ENCODE measurements around the gene TRMT1. TPM values are rescaled to one million over a fixed set of nuclear protein-coding genes. Genes with fewer than 3 reads are reported as not detected.

Gene TRMT1
- total and polyA plus RNA-seq, 7 experiments from 2014 or later: 22.6 to 96.4 (median 69.1) TPM

DNA sequence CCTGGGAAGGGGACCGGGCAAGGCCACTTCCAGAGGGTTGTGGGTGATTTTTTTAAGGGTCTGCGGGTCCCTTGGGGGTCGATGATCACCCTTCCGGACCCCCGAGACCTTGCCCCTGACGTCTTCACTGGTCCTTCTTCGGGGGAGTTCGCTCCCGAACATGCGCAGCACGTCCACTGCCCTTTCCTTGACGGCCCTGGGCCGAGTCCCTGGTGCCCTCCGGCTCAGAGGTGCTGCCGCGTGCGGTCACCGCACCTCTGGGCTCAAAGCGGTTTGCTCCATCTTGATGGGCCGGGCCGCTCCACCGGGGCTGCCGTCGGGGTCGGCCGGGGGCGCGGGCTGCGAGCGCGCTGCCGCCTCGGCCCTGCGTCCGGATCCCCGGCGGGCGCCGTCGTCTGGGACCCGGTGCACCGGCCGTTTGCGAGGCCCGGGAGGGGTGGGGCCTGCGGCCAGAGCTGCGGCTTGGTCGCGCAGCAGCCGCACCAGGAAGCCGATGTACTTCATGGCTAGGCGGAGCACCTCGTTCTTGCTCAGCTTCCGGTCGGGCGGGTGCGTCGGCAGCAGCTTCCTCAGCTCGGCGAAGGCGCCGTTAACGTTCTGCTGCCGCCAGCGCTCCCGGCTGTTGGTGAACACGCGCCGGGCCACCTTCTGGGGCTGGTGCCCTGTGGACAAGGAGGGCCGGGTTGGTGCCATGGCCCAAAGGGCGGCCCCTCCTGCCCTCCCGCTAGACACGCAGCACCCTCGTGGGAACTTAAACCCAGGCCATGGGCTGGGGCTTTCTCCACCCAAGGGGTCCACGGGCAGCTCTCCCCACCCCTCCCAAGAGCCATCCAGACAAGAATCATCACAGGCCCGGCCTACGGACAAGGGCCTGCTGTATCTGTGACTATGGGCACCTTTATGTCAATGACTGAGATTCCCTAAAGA lies 17.2 kb downstream of the TRMT1 start:
- Mint-ChIP-seq H3K36me3 (peaks cover 0 to 7% (median 0%) of the 10 kb centered on the region in 5 donors), H3K27me3 (peaks cover 6 to 35% (median 16%) of the 10 kb centered on the region in 5 donors), H3K4me1 (peaks cover 17 to 64% (median 53%) of the 10 kb centered on the region in 7 donors), H3K27ac (peak overlapping the region; percentile 88 to 99 (median 93)), H3K4me3 (peak overlapping the region; percentile 80 to 90 (median 86)), H3K9me3 (peaks cover 0 to 4% (median 0%) of the 10 kb centered on the region in 11 donors)
- DNase-seq (peak; percentile 67 to 85 (median 81)), ATAC-seq (peak; percentile 66)
- intact Hi-C loops (cut with micrococcal nuclease): loop anchor here (1.0 to 10.0 kb wide), 6 partner anchors 17 to 307 kb away; partner anchors contain the start of genes IER2 (in 2 of the 2), STX10 (in 2 of the 2), TRMT1 (in 2 of the 2) and DNASE2 (in 1 of the 2)
- Histone ChIP-seq H3K36me3 (ENCODE audit: control insufficient read depth in 2 of 3, insufficient read depth in 3 of 3, low read length in 3 of 3) (no peaks in the 10 kb centered on the region), H3K27me3 (ENCODE audit: control insufficient read depth in 2 of 2, insufficient read depth in 2 of 2, low read length in 2 of 2) (peaks cover 0 to 6% of the 10 kb centered on the region in 2 donors), H3K9me3 (ENCODE audit: control insufficient read depth in 2 of 3, low read length in 3 of 3) (no peaks in the 10 kb centered on the region), H3K4me3 (ENCODE audit: low read length) (peak overlapping the region; percentile 74), H3K27ac (ENCODE audit: low read depth, low read length) (peak overlapping the region; percentile 82), H3K4me1 (ENCODE audit: control insufficient read depth in 2 of 2, insufficient read depth in 2 of 2, low read length in 2 of 2) (peaks cover 70 to 71% of the 10 kb centered on the region in 2 donors)
- ChIA-PET POLR2A (interaction anchor here (0.6 to 3.5 kb wide), 12 partner anchors 9 to 1390 kb away, joined by 3 to 19 read pairs (median 5); partner anchors contain the start of genes GCDH, JUNB, NACC1 and TRMT1), CTCF (interaction anchor here (0.8 to 1.8 kb wide), 4 partner anchors 19 to 134 kb away, joined by 3 to 4 read pairs (median 4); partner anchors contain the start of gene NACC1)

DNA sequence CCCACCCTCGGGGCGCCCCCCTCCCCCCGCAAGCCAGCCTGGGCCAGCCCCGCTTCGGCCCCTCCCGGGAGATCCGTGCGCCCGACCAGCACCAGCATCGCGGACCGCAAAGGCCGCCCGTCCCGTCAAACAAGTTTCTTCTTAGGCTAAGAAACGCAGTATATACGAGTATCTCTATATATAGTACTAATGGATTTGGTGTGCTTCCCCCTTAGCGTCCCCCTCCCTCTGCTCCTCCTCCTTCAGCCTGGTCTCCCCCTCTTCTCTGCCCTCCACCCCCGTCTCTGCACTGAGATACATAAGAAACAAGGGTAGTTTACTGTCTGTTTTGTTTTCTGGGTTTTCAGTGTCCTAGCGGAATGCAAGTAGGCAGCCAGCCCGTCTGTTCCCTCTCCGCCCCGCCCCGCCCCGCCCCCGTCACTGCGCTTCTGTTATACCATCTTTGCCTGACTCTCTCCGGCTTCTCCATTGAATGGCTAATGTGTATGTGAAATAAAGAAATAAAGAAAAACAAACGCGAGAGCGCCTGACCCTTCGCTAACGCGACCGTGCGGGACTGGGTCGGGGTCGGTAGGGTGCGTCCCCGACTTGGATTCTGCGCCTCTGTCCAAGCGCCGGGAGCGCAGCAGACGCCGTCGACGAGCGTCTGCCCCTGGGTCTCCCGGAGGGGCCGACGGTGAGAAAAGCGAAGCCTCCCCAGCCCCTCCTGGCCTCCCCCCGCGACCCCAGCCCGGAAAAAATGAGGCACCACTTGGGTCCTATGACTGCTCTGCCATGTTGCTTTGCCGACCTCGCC lies 18.1 kb downstream of the TRMT1 start:
- DNase-seq: peak in 5 of 9 donors; percentile 34 to 54 (median 45)
- Mint-ChIP-seq H3K4me3 (peak overlapping the region; percentile 79 to 90 (median 86)), H3K27ac (peak overlapping the region; percentile 51 to 91 (median 87)), H3K27me3 (peaks cover 6 to 40% (median 16%) of the 10 kb centered on the region in 5 donors), H3K4me1 (peaks cover 17 to 61% (median 54%) of the 10 kb centered on the region in 7 donors), H3K9me3 (peaks cover 0 to 4% (median 0%) of the 10 kb centered on the region in 11 donors), H3K36me3 (peaks cover 0 to 7% (median 0%) of the 10 kb centered on the region in 5 donors)
- ATAC-seq: peak; percentile 8
- no peaks in the 10 kb centered on the region for H3K9me3 ChIP-seq (ENCODE audit: control insufficient read depth in 2 of 3, low read length in 3 of 3)
- H3K4me1 ChIP-seq (ENCODE audit: control insufficient read depth in 2 of 2, insufficient read depth in 2 of 2, low read length in 2 of 2): peaks cover 62 to 63% of the 10 kb centered on the region in 2 donors
- POLR2A ChIA-PET: interaction anchor here (1.4 to 3.5 kb wide), 3 partner anchors 19 to 208 kb away, joined by 5 to 19 read pairs (median 11); partner anchors contain the start of genes GCDH and NACC1
- peak overlapping the region; percentile 74 for H3K4me3 ChIP-seq (ENCODE audit: low read length)
- no peaks in the 10 kb centered on the region for H3K36me3 ChIP-seq (ENCODE audit: control insufficient read depth in 2 of 3, insufficient read depth in 3 of 3, low read length in 3 of 3)
- CTCF ChIA-PET: no interaction called here
- peaks cover 0 to 6% of the 10 kb centered on the region in 2 donors for H3K27me3 ChIP-seq (ENCODE audit: control insufficient read depth in 2 of 2, insufficient read depth in 2 of 2, low read length in 2 of 2)
- peak overlapping the region; percentile 82 for H3K27ac ChIP-seq (ENCODE audit: low read depth, low read length)
- intact Hi-C loops (cut with micrococcal nuclease): loop anchor here (1.0 to 10.0 kb wide), 7 partner anchors 18 to 306 kb away; partner anchors contain the start of genes IER2 (in 2 of the 2), STX10 (in 2 of the 2), TRMT1 (in 2 of the 2) and DNASE2 (in 1 of the 2)

- H3K4me3 Mint-ChIP-seq: peak overlapping the region in 9 of 10 donors; percentile 59 to 88 (median 80)
Observed at GRCh38 chr19:13097463-13098258, 18.9 kb downstream of the TRMT1 start.

DNA sequence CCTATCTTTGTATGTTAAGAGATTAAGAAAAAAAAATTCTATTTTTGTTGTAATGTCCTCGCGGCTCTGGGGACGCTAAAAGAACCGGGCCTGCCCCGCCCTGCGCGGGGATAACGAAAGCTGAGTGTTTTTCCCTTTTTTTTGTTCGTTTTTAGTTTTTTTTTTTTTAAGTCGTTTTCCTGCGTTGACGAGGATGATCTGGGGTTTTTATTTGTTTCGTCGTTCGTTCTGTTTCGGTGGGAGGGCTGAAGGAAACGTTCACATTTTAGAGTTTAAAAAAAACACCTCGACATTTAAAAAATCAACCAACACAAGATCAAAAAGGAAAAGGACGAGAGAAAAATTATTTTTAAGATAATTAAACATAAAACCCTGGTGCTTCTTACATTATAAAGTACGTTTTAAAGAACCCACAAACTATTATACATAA lies 19.5 kb downstream of the TRMT1 start:
- Histone ChIP-seq H3K36me3 (ENCODE audit: control insufficient read depth in 2 of 3, insufficient read depth in 3 of 3, low read length in 3 of 3) (no peaks in the 10 kb centered on the region), H3K27me3 (ENCODE audit: control insufficient read depth in 2 of 2, insufficient read depth in 2 of 2, low read length in 2 of 2) (peaks cover 0 to 6% of the 10 kb centered on the region in 2 donors), H3K4me3 (ENCODE audit: low read length) (peak overlapping the region; percentile 24), H3K4me1 (ENCODE audit: control insufficient read depth in 2 of 2, insufficient read depth in 2 of 2, low read length in 2 of 2) (peaks cover 49 to 50% of the 10 kb centered on the region in 2 donors), H3K27ac (ENCODE audit: low read depth, low read length) (peak overlapping the region; percentile 58), H3K9me3 (ENCODE audit: control insufficient read depth in 2 of 3, low read length in 3 of 3) (no peaks in the 10 kb centered on the region)
- DNase-seq (no peak), ATAC-seq (no peak)
- H3K36me3 Mint-ChIP-seq: peaks cover 0 to 7% (median 0%) of the 10 kb centered on the region in 5 donors
- intact Hi-C loops (cut with micrococcal nuclease): loop anchor here in 1 of 2 donors (5.0 to 10.0 kb wide), 2 partner anchors 212 to 305 kb away; partner anchors contain the start of genes DNASE2, JUNB and KLF1
- H3K27ac Mint-ChIP-seq: peak overlapping the region; percentile 17 to 86 (median 69)
- POLR2A ChIA-PET: interaction anchor here (1.2 kb wide), 1 partner anchor 67 kb away, joined by 3 read pairs; no protein-coding TSS in a partner anchor
- CTCF ChIA-PET: interaction anchor here (3.3 kb wide), 1 partner anchor 8 kb away, joined by 19 read pairs; no protein-coding TSS in a partner anchor
- peaks cover 6 to 40% (median 16%) of the 10 kb centered on the region in 5 donors for H3K27me3 Mint-ChIP-seq
- peaks cover 0 to 4% (median 0%) of the 10 kb centered on the region in 11 donors for H3K9me3 Mint-ChIP-seq
- peak overlapping the region; percentile 64 to 82 (median 74) for H3K4me3 Mint-ChIP-seq
- H3K4me1 Mint-ChIP-seq: peaks cover 17 to 51% (median 46%) of the 10 kb centered on the region in 7 donors

More at GRCh38 chr19:13097463-13098258, 18.9 kb downstream of the TRMT1 start:
- Mint-ChIP-seq H3K27me3 (peaks cover 6 to 40% (median 16%) of the 10 kb centered on the region in 5 donors), H3K36me3 (peaks cover 0 to 7% (median 0%) of the 10 kb centered on the region in 5 donors), H3K27ac (peak overlapping the region in 5 of 9 donors; percentile 57 to 91 (median 86)), H3K9me3 (peaks cover 0 to 4% (median 0%) of the 10 kb centered on the region in 11 donors), H3K4me1 (peaks cover 17 to 55% (median 49%) of the 10 kb centered on the region in 7 donors)
- peak in 3 of 9 donors; percentile 19 to 50 (median 25) for DNase-seq
- ATAC-seq: no peak
- peaks cover 0 to 6% of the 10 kb centered on the region in 2 donors for H3K27me3 ChIP-seq (ENCODE audit: control insufficient read depth in 2 of 2, insufficient read depth in 2 of 2, low read length in 2 of 2)
- H3K36me3 ChIP-seq (ENCODE audit: control insufficient read depth in 2 of 3, insufficient read depth in 3 of 3, low read length in 3 of 3): no peaks in the 10 kb centered on the region
- intact Hi-C loops (cut with micrococcal nuclease): loop anchor here (1.0 to 10.0 kb wide), 5 partner anchors 19 to 305 kb away; partner anchors contain the start of genes DNASE2 (in 1 of the 2), IER2 (in 1 of the 2), JUNB (in 1 of the 2) and KLF1 (in 1 of the 2)
- ChIA-PET CTCF (no interaction called here), POLR2A (no interaction called here)
- H3K4me3 ChIP-seq (ENCODE audit: low read length): peak overlapping the region; percentile 24
- H3K4me1 ChIP-seq (ENCODE audit: control insufficient read depth in 2 of 2, insufficient read depth in 2 of 2, low read length in 2 of 2): peaks cover 54 to 55% of the 10 kb centered on the region in 2 donors
- H3K27ac ChIP-seq (ENCODE audit: low read depth, low read length): peak overlapping the region; percentile 58
- no peaks in the 10 kb centered on the region for H3K9me3 ChIP-seq (ENCODE audit: control insufficient read depth in 2 of 3, low read length in 3 of 3)
